Measurements from ENCODE around the gene VGLL1.

VGLL1 gene

DNA sequence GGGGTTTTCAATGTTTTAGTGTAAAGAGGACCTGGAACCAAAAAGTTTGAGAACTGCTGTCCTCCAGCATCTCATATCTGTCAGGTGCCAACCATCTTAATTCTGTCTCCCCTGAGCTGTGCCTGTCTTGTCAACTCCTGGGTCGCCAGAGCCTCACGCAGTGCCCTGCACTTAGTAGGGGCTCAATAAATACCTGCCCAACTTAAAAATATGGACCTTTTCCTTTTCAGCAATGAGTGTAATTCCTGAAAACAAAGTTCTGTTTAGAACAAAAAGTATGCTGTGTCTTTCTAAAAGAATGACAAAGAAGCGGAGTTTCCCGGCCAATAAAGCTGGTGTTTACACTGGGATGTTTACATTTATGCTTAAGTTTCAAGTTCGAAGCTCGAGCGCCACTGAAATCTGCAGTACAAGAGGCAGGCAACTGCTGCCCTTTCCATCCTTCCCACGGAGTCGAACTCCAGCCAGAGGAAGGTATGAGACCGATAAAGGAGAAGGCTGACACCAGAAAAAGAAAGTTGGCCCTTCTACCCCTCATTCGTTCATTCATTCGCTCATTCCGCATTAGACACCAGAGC, 35.7 kb upstream of the VGLL1 start:
- H3K4me3 ChIP-seq (ENCODE audit: low read depth, low read length): peak overlapping the region; percentile 60
- DNase-seq (ENCODE audit: low read depth, low spot score): no peak
- no peak for TF ChIP-seq CTCF (IDR thresholded peaks at IDR 0.05; ENCODE audit: low read depth, low read length)
- in situ Hi-C loops (cut with HindIII; ENCODE audit: low sequenced_read_pairs): no loop called here

DNA sequence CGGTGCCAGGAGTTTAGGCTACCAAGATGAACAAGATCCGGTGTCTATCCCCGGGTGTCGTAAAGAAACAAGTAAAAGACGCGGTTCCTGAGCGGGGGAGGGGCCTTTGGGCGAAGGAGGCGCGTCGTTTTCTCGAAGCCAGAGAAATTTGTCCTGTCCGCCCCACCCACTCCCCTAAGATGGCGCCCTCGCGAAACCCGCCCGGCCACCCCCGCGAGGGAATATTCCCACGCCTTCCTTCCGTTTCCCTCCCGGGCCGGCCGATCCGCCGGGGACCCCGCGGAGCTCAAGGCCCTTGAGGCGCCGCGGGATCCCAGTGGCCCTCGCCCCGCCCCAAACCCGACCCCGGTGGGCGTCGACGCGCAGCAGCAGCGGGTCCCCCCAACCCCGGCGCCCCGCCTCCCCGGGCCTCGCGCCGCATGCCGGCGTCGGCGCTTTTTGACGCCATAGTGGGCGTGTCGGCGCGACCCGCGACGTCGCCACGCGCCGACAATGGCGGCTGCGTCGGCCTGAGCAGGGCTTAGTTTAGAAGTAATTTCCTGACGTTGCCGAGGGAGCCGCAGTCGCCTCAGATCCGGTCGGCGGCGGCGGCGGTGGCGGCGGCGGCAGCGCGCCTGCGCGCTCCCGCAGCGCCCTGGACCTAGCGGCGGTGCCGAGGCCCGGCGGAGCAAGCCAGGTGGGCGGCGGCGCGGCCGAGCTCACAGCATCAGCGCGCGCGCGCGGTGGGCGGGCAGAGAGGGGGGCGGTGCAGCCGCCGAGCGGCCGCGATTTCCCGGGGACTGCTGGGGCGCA, 35.1 kb upstream of the VGLL1 start:
- in situ Hi-C loops (cut with HindIII; ENCODE audit: low sequenced_read_pairs): no loop called here

DNA sequence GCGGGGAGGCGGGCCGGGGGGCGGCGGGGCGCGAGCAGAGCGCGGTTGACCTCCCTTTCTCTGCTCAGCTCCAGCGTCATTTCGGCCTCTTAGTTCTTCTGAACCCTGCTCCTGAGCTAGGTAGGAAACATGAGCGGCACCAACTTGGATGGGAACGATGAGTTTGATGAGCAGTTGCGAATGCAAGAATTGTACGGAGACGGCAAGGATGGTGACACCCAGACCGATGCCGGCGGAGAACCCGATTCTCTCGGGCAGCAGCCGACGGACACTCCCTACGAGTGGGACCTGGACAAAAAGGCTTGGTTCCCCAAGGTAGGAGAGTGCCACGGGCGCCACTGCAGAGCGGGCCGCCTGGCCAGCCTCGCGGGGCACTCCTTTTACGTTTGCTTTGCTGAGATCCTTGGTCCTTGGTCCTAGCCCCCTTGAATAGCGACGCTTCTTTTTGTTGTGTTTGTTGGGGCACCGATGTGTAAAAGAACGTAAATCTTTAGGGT, 34.4 kb upstream of the VGLL1 start, which contains the start of gene HTATSF1:
TSS of gene HTATSF1 (plus strand) at position 37 of the 497 bp plus-strand sequence. CDS start at position 130, 93 bp downstream.
- peak within 1 kb of the TSS; percentile 67 for H3K4me3 ChIP-seq (ENCODE audit: low read depth, low read length)
- no peak for DNase-seq (ENCODE audit: low read depth, low spot score)
- in situ Hi-C loops (cut with HindIII; ENCODE audit: low sequenced_read_pairs): no loop called here
- no peak for TF ChIP-seq CTCF (IDR thresholded peaks at IDR 0.05; ENCODE audit: low read depth, low read length)

More for the DNA sequence above, 35.1 kb upstream of the VGLL1 start:
- H3K4me3 ChIP-seq (ENCODE audit: low read depth, low read length): peak overlapping the region; percentile 67
- DNase-seq (ENCODE audit: low read depth, low spot score): peak; percentile 89
- no peak for TF ChIP-seq CTCF (IDR thresholded peaks at IDR 0.05; ENCODE audit: low read depth, low read length)

- no peak for DNase-seq (ENCODE audit: low read depth, low spot score)
- TF ChIP-seq CTCF (IDR thresholded peaks at IDR 0.05; ENCODE audit: low read depth, low read length): no peak
- H3K4me3 ChIP-seq (ENCODE audit: low read depth, low read length): no peak overlapping the region
- in situ Hi-C loops (cut with HindIII; ENCODE audit: low sequenced_read_pairs): no loop called here
Observed at GRCh38 chrX:136519069-136519468, 12.9 kb upstream of the VGLL1 start.

- no peak for TF ChIP-seq CTCF (IDR thresholded peaks at IDR 0.05; ENCODE audit: low read depth, low read length)
- in situ Hi-C loops (cut with HindIII; ENCODE audit: low sequenced_read_pairs): no loop called here
- DNase-seq (ENCODE audit: low read depth, low spot score): no peak
- no peak overlapping the region for H3K4me3 ChIP-seq (ENCODE audit: low read depth, low read length)
Observed at GRCh38 chrX:136523770-136524169, 8.2 kb upstream of the VGLL1 start.

DNA sequence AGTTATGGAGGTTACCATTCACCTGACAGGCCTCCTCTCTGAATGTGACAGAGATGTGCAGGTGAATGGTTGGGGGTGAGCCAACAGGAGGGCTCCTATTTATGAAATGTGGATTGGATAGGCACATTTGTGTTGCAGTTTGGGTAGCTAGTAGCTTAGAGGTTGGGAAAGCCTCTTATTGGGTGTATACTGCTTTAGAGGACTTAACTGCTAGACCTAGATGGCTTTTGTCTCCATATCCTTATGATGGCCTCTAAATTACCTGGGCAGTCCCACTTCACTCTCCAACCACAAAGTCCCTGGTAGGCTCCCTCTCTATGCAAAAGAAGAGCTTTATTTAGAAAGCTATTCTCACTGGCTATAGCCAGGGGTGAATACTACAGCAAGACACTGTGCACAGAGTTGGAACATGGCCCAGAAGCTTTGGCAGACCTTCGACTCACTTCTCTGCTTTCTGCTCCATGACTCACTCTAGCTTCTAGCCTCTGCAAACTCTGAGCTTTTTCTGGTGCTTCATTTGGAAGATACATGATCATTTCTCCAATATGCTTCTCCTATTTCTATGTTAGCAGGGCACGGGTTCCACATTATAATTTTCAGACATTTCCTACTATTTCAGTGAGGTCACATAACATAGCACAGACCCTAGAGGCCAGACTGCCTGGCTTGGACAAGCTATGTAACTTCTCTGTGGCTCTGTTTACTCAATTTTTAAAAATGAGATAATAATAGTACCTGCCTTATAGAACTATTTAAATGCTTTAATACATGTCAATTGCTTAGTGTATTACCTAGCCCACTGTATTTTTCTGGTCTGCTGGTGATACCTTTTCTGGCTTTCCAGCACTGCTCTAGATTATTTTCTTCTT, 6.0 kb upstream of the VGLL1 start:
- TF ChIP-seq CTCF (IDR thresholded peaks at IDR 0.05; ENCODE audit: low read depth, low read length): no peak
- DNase-seq (ENCODE audit: low read depth, low spot score): peak; percentile 84
- H3K4me3 ChIP-seq (ENCODE audit: low read depth, low read length): no peak overlapping the region
- in situ Hi-C loops (cut with HindIII; ENCODE audit: low sequenced_read_pairs): no loop called here

Measured in astrocyte of the spinal cord (primary cell).